WTC11 (cell line): Measurements from ENCODE around the gene ZXDB. TPM values are rescaled to one million over a fixed set of nuclear protein-coding genes. Genes with fewer than 3 reads are reported as not detected.

Experiments used
- KAT7 ChIP-seq: sonication (generic); formaldehyde crosslinking; IDR thresholded peaks from 2 replicates; pipeline ENCODE4 v1.8.1; 2023; ENCODE audit warnings: missing genetic modification reagents, mild to moderate bottlenecking, borderline replicate concordance
- total RNA-seq: library from RNA; stranded (reverse); gene quantifications from 3 replicates; pipeline ENCODE4 v1.2.3, GENCODE V29; 2021

Gene ZXDB
- total RNA-seq, 1 experiment from 2014 or later = 7.8 TPM

GRCh38 chrX:57647020-57647419 lies 55.2 kb downstream of the ZXDB start (continued):
- TF ChIP-seq KAT7 (CRISPR knock-in tag) = no peak

Other genes starting within 250 kb of the ZXDB start
- gene NLRP2B, start 88.2 kb downstream of the ZXDB start, total RNA-seq = not detected in 3 replicates